GM18861 (cell line): ENCODE results near the gene TRIM49.
"Not testable (repeated sequence)": the region's sequence is repeated elsewhere in the genome, so short reads cannot be mapped to it uniquely, and the experiment has no call there.

Source experiments
- ATAC-seq: cut with Tn5 transposase; IDR thresholded peaks from one replicate; pipeline ENCODE4 v1.9.1; 2021; ENCODE audit not compliant: unreplicated experiment

Gene TRIM49

GRCh38 chr11:89808475-89808874 lies at the start of gene TRIM49:
TRIM49 (minus strand) TSS chr11:89808575; CDS start chr11:89804469, 4,106 bp downstream.
- ATAC-seq = not testable (repeated sequence)

GRCh38 chr11:89826694-89827093 lies 18.3 kb upstream of the TRIM49 start:
- not testable (repeated sequence) for ATAC-seq

- ATAC-seq = not testable (repeated sequence)
Observed at GRCh38 chr11:89820008-89820407, 11.6 kb upstream of the TRIM49 start.

GRCh38 chr11:89813535-89813934 lies 5.2 kb upstream of the TRIM49 start:
- ATAC-seq = not testable (repeated sequence)

GRCh38 chr11:89787506-89788063 lies 20.8 kb downstream of the TRIM49 start:
- not testable (repeated sequence) for ATAC-seq

- not testable (repeated sequence) for ATAC-seq
Observed at GRCh38 chr11:89785726-89786125, 22.6 kb downstream of the TRIM49 start.

- not testable (repeated sequence) for ATAC-seq
Observed at GRCh38 chr11:89750822-89751221, 57.6 kb downstream of the TRIM49 start.
